ENCODE measurements around the gene ETS1. TPM values are rescaled to one million over a fixed set of nuclear protein-coding genes. Genes with fewer than 3 reads are reported as not detected.
A peak's percentile ranks its signal among the peaks of the same experiment; 100 is the strongest.

The ETS1 gene
- total RNA-seq, 1 donor from 2014 or later = 121 TPM

GRCh38 chr11:128574576-128575011 lies 12.8 kb downstream of the ETS1 start:
- Histone ChIP-seq H3K4me1 (peaks cover 31% of the 10 kb centered on the region), H3K27me3 (no peaks in the 10 kb centered on the region), H3K4me3 (no peak overlapping the region), H3K36me3 (no peaks in the 10 kb centered on the region), H3K27ac (no peak overlapping the region), H3K9me3 (no peaks in the 10 kb centered on the region)
- TF ChIP-seq, protein P1, sequence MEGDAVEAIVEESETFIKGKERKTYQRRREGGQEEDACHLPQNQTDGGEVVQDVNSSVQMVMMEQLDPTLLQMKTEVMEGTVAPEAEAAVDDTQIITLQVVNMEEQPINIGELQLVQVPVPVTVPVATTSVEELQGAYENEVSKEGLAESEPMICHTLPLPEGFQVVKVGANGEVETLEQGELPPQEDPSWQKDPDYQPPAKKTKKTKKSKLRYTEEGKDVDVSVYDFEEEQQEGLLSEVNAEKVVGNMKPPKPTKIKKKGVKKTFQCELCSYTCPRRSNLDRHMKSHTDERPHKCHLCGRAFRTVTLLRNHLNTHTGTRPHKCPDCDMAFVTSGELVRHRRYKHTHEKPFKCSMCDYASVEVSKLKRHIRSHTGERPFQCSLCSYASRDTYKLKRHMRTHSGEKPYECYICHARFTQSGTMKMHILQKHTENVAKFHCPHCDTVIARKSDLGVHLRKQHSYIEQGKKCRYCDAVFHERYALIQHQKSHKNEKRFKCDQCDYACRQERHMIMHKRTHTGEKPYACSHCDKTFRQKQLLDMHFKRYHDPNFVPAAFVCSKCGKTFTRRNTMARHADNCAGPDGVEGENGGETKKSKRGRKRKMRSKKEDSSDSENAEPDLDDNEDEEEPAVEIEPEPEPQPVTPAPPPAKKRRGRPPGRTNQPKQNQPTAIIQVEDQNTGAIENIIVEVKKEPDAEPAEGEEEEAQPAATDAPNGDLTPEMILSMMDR (IDR thresholded peaks at IDR 0.05) = no peak
- no peak for ATAC-seq
- intact Hi-C loops (cut with DNase I) = no loop called here
- DNase-seq = no peak

DNA sequence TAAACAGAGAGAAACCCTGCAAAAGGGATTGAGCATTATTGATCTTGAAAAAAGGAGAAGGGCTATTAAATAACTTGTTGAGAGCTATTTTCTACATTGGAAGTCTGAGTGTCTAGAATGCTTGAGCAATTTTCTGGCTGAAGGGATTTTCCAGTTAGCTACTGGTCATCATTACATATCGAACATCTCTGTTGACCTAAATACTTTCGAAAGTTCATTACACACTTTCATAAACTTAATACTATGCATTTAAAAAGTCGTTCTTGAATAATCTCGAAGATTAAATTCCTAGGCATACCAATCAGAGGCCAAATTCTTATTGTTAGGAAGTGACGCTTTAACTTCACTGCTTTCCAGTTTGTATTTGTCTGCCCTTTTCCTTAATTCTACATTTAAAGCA lies 13.7 kb downstream of the ETS1 start:
- no peak overlapping the region for H3K4me3 ChIP-seq
- intact Hi-C loops (cut with DNase I) = no loop called here
- no peak for DNase-seq

DNA sequence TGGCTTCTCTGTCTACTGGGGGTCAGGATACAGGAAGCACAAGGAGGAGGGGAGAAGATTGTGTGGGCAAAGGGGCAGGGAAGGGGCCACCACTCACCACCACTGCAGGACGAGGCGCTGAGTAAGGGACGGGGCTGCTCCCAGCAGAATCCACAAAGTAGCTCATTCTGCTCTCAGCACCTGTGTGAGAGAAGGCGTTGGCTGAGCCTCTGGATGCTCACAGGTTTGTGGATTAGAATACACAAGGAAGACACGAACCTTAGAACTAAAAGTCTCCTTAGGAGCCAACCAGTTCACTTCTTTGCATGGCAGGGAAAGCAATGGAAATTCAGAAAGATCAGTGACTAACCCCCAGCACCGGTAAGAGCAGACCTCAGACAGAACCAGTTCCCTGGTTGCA lies 14.4 kb downstream of the ETS1 start:
- H3K9me3 ChIP-seq = no peaks in the 10 kb centered on the region
- H3K4me3 ChIP-seq = no peak overlapping the region
- peaks cover 31% of the 10 kb centered on the region for H3K4me1 ChIP-seq
- TF ChIP-seq, protein P1 (IDR thresholded peaks at IDR 0.05) = no peak
- H3K36me3 ChIP-seq = no peaks in the 10 kb centered on the region
- intact Hi-C loops (cut with DNase I) = no loop called here
- no peaks in the 10 kb centered on the region for H3K27me3 ChIP-seq
- no peak overlapping the region for H3K27ac ChIP-seq
- DNase-seq (no peak), ATAC-seq (no peak)

More for the DNA sequence above, 13.7 kb downstream of the ETS1 start:
- H3K36me3 ChIP-seq = no peaks in the 10 kb centered on the region
- ATAC-seq = no peak
- H3K27me3 ChIP-seq = no peaks in the 10 kb centered on the region
- no peak overlapping the region for H3K27ac ChIP-seq
- H3K9me3 ChIP-seq = no peaks in the 10 kb centered on the region
- peaks cover 31% of the 10 kb centered on the region for H3K4me1 ChIP-seq
- TF ChIP-seq, protein P1 (IDR thresholded peaks at IDR 0.05) = no peak

- Histone ChIP-seq H3K9me3 (no peaks in the 10 kb centered on the region), H3K36me3 (no peaks in the 10 kb centered on the region), H3K27me3 (no peaks in the 10 kb centered on the region), H3K4me3 (no peak overlapping the region), H3K27ac (no peak overlapping the region), H3K4me1 (peaks cover 11% of the 10 kb centered on the region)
- intact Hi-C loops (cut with DNase I) = no loop called here
- TF ChIP-seq, protein P1 (IDR thresholded peaks at IDR 0.05) = no peak
- DNase-seq (no peak), ATAC-seq (no peak)
Measured at GRCh38 chr11:128570632-128571031, 16.7 kb downstream of the ETS1 start.

- Histone ChIP-seq H3K4me3 (no peak overlapping the region), H3K27me3 (no peaks in the 10 kb centered on the region), H3K36me3 (no peaks in the 10 kb centered on the region), H3K27ac (no peak overlapping the region), H3K4me1 (no peaks in the 10 kb centered on the region), H3K9me3 (no peaks in the 10 kb centered on the region)
- TF ChIP-seq, protein P1 (IDR thresholded peaks at IDR 0.05) = no peak
- intact Hi-C loops (cut with DNase I) = no loop called here
- ATAC-seq = no peak
- no peak for DNase-seq
Measured at GRCh38 chr11:128569291-128569690, 18.1 kb downstream of the ETS1 start.

GRCh38 chr11:128568166-128568778 lies 19.1 kb downstream of the ETS1 start:
- intact Hi-C loops (cut with DNase I) = no loop called here
- Histone ChIP-seq H3K36me3 (no peaks in the 10 kb centered on the region), H3K27ac (peak overlapping the region; percentile 12), H3K4me3 (no peak overlapping the region), H3K9me3 (no peaks in the 10 kb centered on the region), H3K4me1 (peaks cover 3% of the 10 kb centered on the region), H3K27me3 (no peaks in the 10 kb centered on the region)
- DNase-seq (no peak), ATAC-seq (peak; percentile 62)
- TF ChIP-seq, protein P1 (IDR thresholded peaks at IDR 0.05) = no peak

Data from upper lobe of right lung (tissue), 1 donor.